Measurements from ENCODE around the gene RARG.

The RARG gene

GRCh38 chr12:53259891-53260290, 27.9 kb upstream of the RARG start:
- no peaks in the 10 kb centered on the region for H3K36me3 ChIP-seq (ENCODE audit: control insufficient read depth, insufficient read depth, low read length)
- no peak overlapping the region for H3K4me3 ChIP-seq (ENCODE audit: low read depth, low read length)
- no peak overlapping the region for H3K9ac ChIP-seq (ENCODE audit: low read depth, low read length)
- H3K27me3 ChIP-seq (ENCODE audit: control insufficient read depth, insufficient read depth, low read length), result no peaks in the 10 kb centered on the region
- H3K9me3 ChIP-seq (ENCODE audit: control insufficient read depth, insufficient read depth, low read length), result no peaks in the 10 kb centered on the region
- H3K4me1 ChIP-seq (ENCODE audit: control insufficient read depth, insufficient read depth, low read length), result no peaks in the 10 kb centered on the region

- Histone ChIP-seq H3K9ac (ENCODE audit: low read depth, low read length) (no peak overlapping the region), H3K27me3 (ENCODE audit: control insufficient read depth, insufficient read depth, low read length) (no peaks in the 10 kb centered on the region), H3K4me3 (ENCODE audit: low read depth, low read length) (no peak overlapping the region), H3K36me3 (ENCODE audit: control insufficient read depth, insufficient read depth, low read length) (peaks cover 2% of the 10 kb centered on the region), H3K4me1 (ENCODE audit: control insufficient read depth, insufficient read depth, low read length) (no peaks in the 10 kb centered on the region), H3K9me3 (ENCODE audit: control insufficient read depth, insufficient read depth, low read length) (no peaks in the 10 kb centered on the region)
These were observed 26.8 kb upstream of the RARG start for GRCh38 chr12:53258541-53259539.

GRCh38 chr12:53255996-53256395, 24.0 kb upstream of the RARG start:
- H3K9ac ChIP-seq (ENCODE audit: low read depth, low read length), result no peak overlapping the region
- H3K4me1 ChIP-seq (ENCODE audit: control insufficient read depth, insufficient read depth, low read length), result peaks cover 4% of the 10 kb centered on the region
- H3K4me3 ChIP-seq (ENCODE audit: low read depth, low read length), result no peak overlapping the region
- peaks cover 7% of the 10 kb centered on the region for H3K36me3 ChIP-seq (ENCODE audit: control insufficient read depth, insufficient read depth, low read length)
- no peaks in the 10 kb centered on the region for H3K9me3 ChIP-seq (ENCODE audit: control insufficient read depth, insufficient read depth, low read length)
- no peaks in the 10 kb centered on the region for H3K27me3 ChIP-seq (ENCODE audit: control insufficient read depth, insufficient read depth, low read length)

- Histone ChIP-seq H3K9me3 (ENCODE audit: control insufficient read depth, insufficient read depth, low read length) (no peaks in the 10 kb centered on the region), H3K27me3 (ENCODE audit: control insufficient read depth, insufficient read depth, low read length) (no peaks in the 10 kb centered on the region), H3K4me3 (ENCODE audit: low read depth, low read length) (no peak overlapping the region), H3K9ac (ENCODE audit: low read depth, low read length) (no peak overlapping the region), H3K4me1 (ENCODE audit: control insufficient read depth, insufficient read depth, low read length) (peaks cover 4% of the 10 kb centered on the region), H3K36me3 (ENCODE audit: control insufficient read depth, insufficient read depth, low read length) (peaks cover 7% of the 10 kb centered on the region)
These were observed 23.0 kb upstream of the RARG start for GRCh38 chr12:53254816-53255545.

GRCh38 chr12:53253298-53253697, 21.3 kb upstream of the RARG start:
- H3K36me3 ChIP-seq (ENCODE audit: control insufficient read depth, insufficient read depth, low read length), result peaks cover 7% of the 10 kb centered on the region
- H3K9me3 ChIP-seq (ENCODE audit: control insufficient read depth, insufficient read depth, low read length), result no peaks in the 10 kb centered on the region
- peaks cover 4% of the 10 kb centered on the region for H3K4me1 ChIP-seq (ENCODE audit: control insufficient read depth, insufficient read depth, low read length)
- H3K4me3 ChIP-seq (ENCODE audit: low read depth, low read length), result no peak overlapping the region
- no peak overlapping the region for H3K9ac ChIP-seq (ENCODE audit: low read depth, low read length)
- H3K27me3 ChIP-seq (ENCODE audit: control insufficient read depth, insufficient read depth, low read length), result no peaks in the 10 kb centered on the region

GRCh38 chr12:53252349-53252916, 20.4 kb upstream of the RARG start:
- Histone ChIP-seq H3K27me3 (ENCODE audit: control insufficient read depth, insufficient read depth, low read length) (no peaks in the 10 kb centered on the region), H3K36me3 (ENCODE audit: control insufficient read depth, insufficient read depth, low read length) (peaks cover 7% of the 10 kb centered on the region), H3K9me3 (ENCODE audit: control insufficient read depth, insufficient read depth, low read length) (no peaks in the 10 kb centered on the region), H3K9ac (ENCODE audit: low read depth, low read length) (peak overlapping the region; percentile 74), H3K4me3 (ENCODE audit: low read depth, low read length) (peak overlapping the region; percentile 95), H3K4me1 (ENCODE audit: control insufficient read depth, insufficient read depth, low read length) (peaks cover 4% of the 10 kb centered on the region)

GRCh38 chr12:53251477-53252348, 19.7 kb upstream of the RARG start:
- Histone ChIP-seq H3K9me3 (ENCODE audit: control insufficient read depth, insufficient read depth, low read length) (no peaks in the 10 kb centered on the region), H3K4me3 (ENCODE audit: low read depth, low read length) (peak overlapping the region; percentile 95), H3K36me3 (ENCODE audit: control insufficient read depth, insufficient read depth, low read length) (peaks cover 7% of the 10 kb centered on the region), H3K27me3 (ENCODE audit: control insufficient read depth, insufficient read depth, low read length) (no peaks in the 10 kb centered on the region), H3K9ac (ENCODE audit: low read depth, low read length) (peak overlapping the region; percentile 74), H3K4me1 (ENCODE audit: control insufficient read depth, insufficient read depth, low read length) (peaks cover 4% of the 10 kb centered on the region)

- Histone ChIP-seq H3K9me3 (ENCODE audit: control insufficient read depth, insufficient read depth, low read length) (no peaks in the 10 kb centered on the region), H3K4me1 (ENCODE audit: control insufficient read depth, insufficient read depth, low read length) (peaks cover 13% of the 10 kb centered on the region), H3K4me3 (ENCODE audit: low read depth, low read length) (no peak overlapping the region), H3K36me3 (ENCODE audit: control insufficient read depth, insufficient read depth, low read length) (no peaks in the 10 kb centered on the region), H3K27me3 (ENCODE audit: control insufficient read depth, insufficient read depth, low read length) (no peaks in the 10 kb centered on the region), H3K9ac (ENCODE audit: low read depth, low read length) (no peak overlapping the region)
These were observed 13.3 kb upstream of the RARG start for GRCh38 chr12:53245286-53245685.

GRCh38 chr12:53244337-53244736, 12.3 kb upstream of the RARG start:
- no peak overlapping the region for H3K4me3 ChIP-seq (ENCODE audit: low read depth, low read length)
- H3K4me1 ChIP-seq (ENCODE audit: control insufficient read depth, insufficient read depth, low read length), result peaks cover 13% of the 10 kb centered on the region
- H3K9me3 ChIP-seq (ENCODE audit: control insufficient read depth, insufficient read depth, low read length), result no peaks in the 10 kb centered on the region
- no peak overlapping the region for H3K9ac ChIP-seq (ENCODE audit: low read depth, low read length)
- no peaks in the 10 kb centered on the region for H3K27me3 ChIP-seq (ENCODE audit: control insufficient read depth, insufficient read depth, low read length)
- H3K36me3 ChIP-seq (ENCODE audit: control insufficient read depth, insufficient read depth, low read length), result no peaks in the 10 kb centered on the region

GRCh38 chr12:53241623-53242412, 9.8 kb upstream of the RARG start:
- no peaks in the 10 kb centered on the region for H3K9me3 ChIP-seq (ENCODE audit: control insufficient read depth, insufficient read depth, low read length)

More at GRCh38 chr12:53241623-53242412, 9.8 kb upstream of the RARG start:
- H3K9ac ChIP-seq (ENCODE audit: low read depth, low read length), result no peak overlapping the region
- no peak overlapping the region for H3K4me3 ChIP-seq (ENCODE audit: low read depth, low read length)
- H3K27me3 ChIP-seq (ENCODE audit: control insufficient read depth, insufficient read depth, low read length), result no peaks in the 10 kb centered on the region
- no peaks in the 10 kb centered on the region for H3K36me3 ChIP-seq (ENCODE audit: control insufficient read depth, insufficient read depth, low read length)
- H3K4me1 ChIP-seq (ENCODE audit: control insufficient read depth, insufficient read depth, low read length), result peaks cover 15% of the 10 kb centered on the region
